CD4-positive, alpha-beta T cell (primary cell): ENCODE measurements around the gene NME7. TPM values are rescaled to one million over a fixed set of nuclear protein-coding genes. Genes with fewer than 3 reads are reported as not detected.

Experiments
- ATAC-seq: fragments of 200-7000 bp; cut with Tn5 transposase; one replicate; pipeline ENCODE4 v1.10.0; 2022; ENCODE audit warnings: mild to moderate bottlenecking; ENCODE audit not compliant: poor library complexity
- CTCF ChIA-PET: fragments of 350-600 bp; sonication (Branson Sonifier 250); formaldehyde crosslinking; loops from one replicate; lab custom pipeline; 2021; ENCODE audit warnings: antibody characterized with exemption, inconsistent platforms; lab: Charles Lee
- POLR2A ChIA-PET: fragments of 350-600 bp; sonication (Branson Sonifier 250); formaldehyde crosslinking; loops from one replicate; lab custom pipeline; 2021; ENCODE audit warnings: antibody characterized with exemption, inconsistent platforms; lab: Charles Lee
- DNase-seq, 14 experiments: peaks; one replicate each; pipeline ENCODE4 v3.0.0-alpha.2; 2013 to 2020; ENCODE audit warnings: mixed read lengths in 2 of 14
- H3K27ac ChIP-seq, 2 donors: one replicate each; pipeline versions ENCODE4 v1.5.1 to v1.7.0; 2013; ENCODE audit warnings: low read length in 2 of 2, low read depth in 1 of 2, mild to moderate bottlenecking in 1 of 2
- H3K27me3 ChIP-seq, 2 experiments: 1 replicate in 1 of 2; 2 replicates in 1 of 2; pipeline versions ENCODE4 v1.6.1 to v1.7.0; 2013; ENCODE audit warnings: low read length in 2 of 2, control low read depth in 1 of 2, mild to moderate bottlenecking in 1 of 2, moderate library complexity in 1 of 2; ENCODE audit not compliant: insufficient read depth in 2 of 2, control insufficient read depth in 1 of 2
- H3K36me3 ChIP-seq: one replicate; pipeline ENCODE4 v1.6.1; 2013; ENCODE audit warnings: low read length, control low read depth; ENCODE audit not compliant: insufficient read depth
- H3K4me1 ChIP-seq: one replicate; pipeline ENCODE4 v1.6.1; 2013; ENCODE audit warnings: low read length, control low read depth; ENCODE audit not compliant: insufficient read depth
- H3K4me3 ChIP-seq: one replicate; pipeline ENCODE4 v1.5.1; 2013; ENCODE audit warnings: mild to moderate bottlenecking, low read length, moderate library complexity
- H3K9me3 ChIP-seq, 2 experiments: 1 replicate in 1 of 2; 2 replicates in 1 of 2; pipeline versions ENCODE4 v1.6.1 to v1.7.0; 2013; ENCODE audit warnings: low read length in 2 of 2, mild to moderate bottlenecking in 2 of 2, control low read depth in 1 of 2, moderate library complexity in 1 of 2; ENCODE audit not compliant: control insufficient read depth in 1 of 2, insufficient read depth in 1 of 2
- H3K27ac Mint-ChIP-seq: one replicate; pipeline ENCODE4 v1.8.0; 2020; ENCODE audit warnings: mixed read lengths
- H3K27me3 Mint-ChIP-seq: one replicate; pipeline ENCODE4 v1.8.0; 2021; ENCODE audit warnings: mixed read lengths
- H3K36me3 Mint-ChIP-seq: one replicate; pipeline ENCODE4 v1.8.0; 2021; ENCODE audit warnings: low read depth, mixed read lengths
- H3K4me1 Mint-ChIP-seq: one replicate; pipeline ENCODE4 v1.8.0; 2021; ENCODE audit warnings: low read depth, mixed read lengths
- H3K4me3 Mint-ChIP-seq: one replicate; pipeline ENCODE4 v1.8.0; 2020; ENCODE audit warnings: mild to moderate bottlenecking, mixed read lengths
- H3K9me3 Mint-ChIP-seq: one replicate; pipeline ENCODE4 v1.8.0; 2020; ENCODE audit warnings: mixed read lengths
- intact Hi-C, 2 experiments: fragments of 100-400 bp; cut with DNase I in 1 of 2; cut with micrococcal nuclease in 1 of 2; formaldehyde crosslinking; loops; one replicate each; pipeline versions ENCODE4 v1.15.1 to v1.9.0; 2023 to 2025; cut with DNase I, micrococcal nuclease
- total RNA-seq, 174 experiments: library from RNA in 2 of 174; stranded (reverse) in 2 of 174; gene quantifications; one replicate each; pipeline ENCODE4 v1.2.3 and lab custom pipeline; 2021 to 2026
- TF ChIP-seq, protein P1 (sequence below): fragments of 200-600 bp; IDR thresholded peaks from one replicate; pipeline ENCODE4 v1.8.0; 2022; ENCODE audit warnings: antibody characterized with exemption, mild to moderate bottlenecking

The NME7 gene
- total RNA-seq, 2 experiments from 2014 or later: 7.2 to 8.3 TPM

DNA sequence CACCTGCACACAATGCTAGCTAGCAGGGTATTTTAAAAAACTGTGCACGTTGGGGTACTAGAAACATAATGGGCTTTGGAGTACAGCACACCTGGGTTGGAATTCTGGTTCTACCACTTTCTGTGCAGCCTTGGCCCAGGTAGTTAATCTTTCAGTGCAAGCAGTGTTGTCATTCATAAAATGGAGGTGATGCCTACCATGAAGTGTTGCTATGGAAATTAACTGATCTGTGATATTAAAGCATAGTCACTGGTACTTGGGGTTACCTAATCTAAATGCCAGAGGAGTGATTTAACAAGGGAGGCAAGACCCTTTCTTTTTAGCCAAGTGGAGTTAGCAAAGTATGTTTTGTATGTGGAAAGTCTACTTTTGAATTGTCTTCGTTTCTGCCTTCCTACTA lies 243.1 kb downstream of the NME7 start:
- Histone ChIP-seq H3K4me3 (no peak overlapping the region), H3K36me3 (no peaks in the 10 kb centered on the region), H3K4me1 (no peaks in the 10 kb centered on the region), H3K27ac (no peak overlapping the region), H3K9me3 (no peaks in the 10 kb centered on the region), H3K27me3 (no peaks in the 10 kb centered on the region)
- intact Hi-C loops: no loop called here
- Mint-ChIP-seq H3K27me3 (no peaks in the 10 kb centered on the region), H3K27ac (no peak overlapping the region), H3K4me3 (no peak overlapping the region), H3K4me1 (no peaks in the 10 kb centered on the region), H3K36me3 (no peaks in the 10 kb centered on the region), H3K9me3 (no peaks in the 10 kb centered on the region)
- ATAC-seq (no peak), DNase-seq (no peak)
- TF ChIP-seq, protein P1, sequence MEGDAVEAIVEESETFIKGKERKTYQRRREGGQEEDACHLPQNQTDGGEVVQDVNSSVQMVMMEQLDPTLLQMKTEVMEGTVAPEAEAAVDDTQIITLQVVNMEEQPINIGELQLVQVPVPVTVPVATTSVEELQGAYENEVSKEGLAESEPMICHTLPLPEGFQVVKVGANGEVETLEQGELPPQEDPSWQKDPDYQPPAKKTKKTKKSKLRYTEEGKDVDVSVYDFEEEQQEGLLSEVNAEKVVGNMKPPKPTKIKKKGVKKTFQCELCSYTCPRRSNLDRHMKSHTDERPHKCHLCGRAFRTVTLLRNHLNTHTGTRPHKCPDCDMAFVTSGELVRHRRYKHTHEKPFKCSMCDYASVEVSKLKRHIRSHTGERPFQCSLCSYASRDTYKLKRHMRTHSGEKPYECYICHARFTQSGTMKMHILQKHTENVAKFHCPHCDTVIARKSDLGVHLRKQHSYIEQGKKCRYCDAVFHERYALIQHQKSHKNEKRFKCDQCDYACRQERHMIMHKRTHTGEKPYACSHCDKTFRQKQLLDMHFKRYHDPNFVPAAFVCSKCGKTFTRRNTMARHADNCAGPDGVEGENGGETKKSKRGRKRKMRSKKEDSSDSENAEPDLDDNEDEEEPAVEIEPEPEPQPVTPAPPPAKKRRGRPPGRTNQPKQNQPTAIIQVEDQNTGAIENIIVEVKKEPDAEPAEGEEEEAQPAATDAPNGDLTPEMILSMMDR: no peak
- POLR2A ChIA-PET: no interaction called here
- CTCF ChIA-PET: no interaction called here

DNA sequence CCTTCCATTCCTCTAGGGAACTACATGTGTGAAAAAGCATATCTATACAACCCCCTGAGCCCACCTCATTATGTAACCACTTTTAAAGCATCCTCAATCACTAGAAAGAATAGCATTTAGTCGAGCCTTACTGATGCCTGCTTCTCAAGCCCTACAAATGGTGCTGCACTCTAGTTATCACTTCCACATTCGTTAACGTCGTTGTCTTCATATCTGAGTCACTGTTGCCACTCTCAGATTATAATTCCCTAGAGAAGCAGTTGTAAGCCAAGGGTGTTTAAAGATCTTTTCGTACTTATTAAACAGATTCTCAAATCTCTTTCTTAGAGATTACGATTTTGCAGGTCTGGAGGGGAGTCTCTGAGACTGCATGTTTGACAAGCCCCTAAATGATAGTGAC lies 244.6 kb downstream of the NME7 start:
- Histone ChIP-seq H3K27me3 (no peaks in the 10 kb centered on the region), H3K4me3 (no peak overlapping the region), H3K27ac (no peak overlapping the region), H3K9me3 (no peaks in the 10 kb centered on the region), H3K4me1 (no peaks in the 10 kb centered on the region), H3K36me3 (no peaks in the 10 kb centered on the region)
- CTCF ChIA-PET: no interaction called here
- POLR2A ChIA-PET: no interaction called here
- Mint-ChIP-seq H3K36me3 (no peaks in the 10 kb centered on the region), H3K4me3 (no peak overlapping the region), H3K4me1 (no peaks in the 10 kb centered on the region), H3K27ac (no peak overlapping the region), H3K9me3 (no peaks in the 10 kb centered on the region), H3K27me3 (no peaks in the 10 kb centered on the region)
- TF ChIP-seq, protein P1: no peak
- intact Hi-C loops: no loop called here
- DNase-seq: no peak
- no peak for ATAC-seq

DNA sequence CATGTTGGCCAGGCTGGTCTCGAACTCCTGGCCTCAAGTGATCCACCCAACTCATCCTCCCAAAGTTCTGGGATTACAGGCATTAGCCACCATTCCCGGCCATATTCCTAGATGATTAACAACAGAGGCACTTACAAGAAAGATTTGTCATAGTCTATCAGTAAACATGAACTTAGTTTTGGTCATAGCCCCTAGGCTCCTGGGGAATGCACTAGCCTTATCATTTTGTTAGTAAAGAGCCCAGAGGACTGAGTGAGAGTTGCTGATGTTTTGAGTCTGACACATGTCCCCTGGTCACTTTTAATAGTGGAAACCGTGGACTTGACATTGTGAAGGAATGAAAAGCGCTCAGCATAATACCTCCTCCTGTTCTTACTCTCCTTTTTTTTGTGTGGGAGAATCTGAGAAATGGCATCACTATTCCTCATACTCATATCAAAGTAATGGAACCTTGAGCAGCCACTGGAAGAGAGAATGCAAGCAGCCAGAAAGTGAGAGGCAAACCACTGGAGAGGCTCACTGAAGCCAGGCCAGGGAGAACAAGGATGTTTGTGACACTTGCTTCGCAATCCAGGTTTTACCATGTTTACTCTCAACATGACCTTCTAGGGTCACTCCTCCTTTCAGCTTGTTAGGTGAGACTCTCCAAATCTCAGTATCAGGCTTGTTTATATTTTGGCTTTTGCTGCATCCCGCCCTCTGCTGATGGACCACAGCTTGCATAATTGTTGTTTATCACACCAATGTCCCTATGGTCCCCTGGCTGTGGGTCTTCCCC lies 246.3 kb downstream of the NME7 start:
- Mint-ChIP-seq H3K4me1 (peaks cover under 1% of the 10 kb centered on the region), H3K9me3 (no peaks in the 10 kb centered on the region), H3K27me3 (no peaks in the 10 kb centered on the region), H3K27ac (no peak overlapping the region), H3K4me3 (no peak overlapping the region), H3K36me3 (no peaks in the 10 kb centered on the region)
- H3K9me3 ChIP-seq: no peaks in the 10 kb centered on the region
- CTCF ChIA-PET: no interaction called here
- TF ChIP-seq, protein P1: no peak
- ATAC-seq (no peak), DNase-seq (no peak)
- no peaks in the 10 kb centered on the region for H3K4me1 ChIP-seq
- no peak overlapping the region for H3K27ac ChIP-seq
- H3K27me3 ChIP-seq: no peaks in the 10 kb centered on the region
- no peaks in the 10 kb centered on the region for H3K36me3 ChIP-seq
- H3K4me3 ChIP-seq: no peak overlapping the region
- POLR2A ChIA-PET: no interaction called here
- intact Hi-C loops: no loop called here
